KOPT-K1 (cell line): ENCODE measurements around the gene CPLANE1.
"Not testable (repeated sequence)": the region's sequence is repeated elsewhere in the genome, so short reads cannot be mapped to it uniquely, and the experiment has no call there.

Source experiments
- H3K27ac ChIP-seq: fragments of 200-600 bp; sonication (generic); 2 replicates; pipeline ENCODE4 v1.5.1; 2016; ENCODE audit warnings: antibody characterized with exemption, mild to moderate bottlenecking, low read depth, low read length; ENCODE audit not compliant: poor library complexity, severe bottlenecking
- H3K36me3 ChIP-seq: fragments of 200-600 bp; sonication (generic); 2 replicates; pipeline ENCODE4 v1.5.1; 2017; ENCODE audit warnings: antibody characterized with exemption, mild to moderate bottlenecking, low read length, moderate library complexity; ENCODE audit not compliant: insufficient read depth
- H3K9me3 ChIP-seq: fragments of 200-600 bp; sonication (generic); 2 replicates; pipeline ENCODE4 v1.5.1; 2017; ENCODE audit warnings: antibody characterized with exemption, low read length, mild to moderate bottlenecking; ENCODE audit not compliant: insufficient read depth, poor library complexity, severe bottlenecking

CPLANE1 gene

DNA sequence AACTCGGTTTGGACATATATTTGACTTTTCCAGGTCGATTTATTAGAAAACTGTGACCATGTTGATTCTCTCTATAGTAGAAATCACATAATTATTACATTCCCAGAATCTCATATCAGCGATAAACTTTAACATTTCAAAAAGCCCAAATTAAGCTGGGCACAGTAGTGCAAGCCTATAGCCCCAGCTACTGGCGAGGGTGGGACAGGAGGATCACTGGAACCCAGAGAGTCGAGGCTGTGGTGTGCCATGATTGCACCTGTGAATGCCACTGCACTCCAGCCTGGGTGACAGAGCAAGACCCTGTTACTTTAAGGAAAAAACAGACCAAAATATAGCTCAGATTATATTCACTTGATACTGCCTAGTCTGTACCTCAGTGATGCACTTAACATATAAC is 128.9 kb downstream of the CPLANE1 start:
- Histone ChIP-seq H3K9me3 (no peaks in the 10 kb centered on the region), H3K27ac (peak overlapping the region; percentile 56), H3K36me3 (peaks cover 46% of the 10 kb centered on the region)

- Histone ChIP-seq H3K36me3 (peaks cover 50% of the 10 kb centered on the region), H3K27ac (no peak overlapping the region), H3K9me3 (peaks cover 21% of the 10 kb centered on the region)
Measured at GRCh38 chr5:37116359-37116758, 132.8 kb downstream of the CPLANE1 start.

DNA sequence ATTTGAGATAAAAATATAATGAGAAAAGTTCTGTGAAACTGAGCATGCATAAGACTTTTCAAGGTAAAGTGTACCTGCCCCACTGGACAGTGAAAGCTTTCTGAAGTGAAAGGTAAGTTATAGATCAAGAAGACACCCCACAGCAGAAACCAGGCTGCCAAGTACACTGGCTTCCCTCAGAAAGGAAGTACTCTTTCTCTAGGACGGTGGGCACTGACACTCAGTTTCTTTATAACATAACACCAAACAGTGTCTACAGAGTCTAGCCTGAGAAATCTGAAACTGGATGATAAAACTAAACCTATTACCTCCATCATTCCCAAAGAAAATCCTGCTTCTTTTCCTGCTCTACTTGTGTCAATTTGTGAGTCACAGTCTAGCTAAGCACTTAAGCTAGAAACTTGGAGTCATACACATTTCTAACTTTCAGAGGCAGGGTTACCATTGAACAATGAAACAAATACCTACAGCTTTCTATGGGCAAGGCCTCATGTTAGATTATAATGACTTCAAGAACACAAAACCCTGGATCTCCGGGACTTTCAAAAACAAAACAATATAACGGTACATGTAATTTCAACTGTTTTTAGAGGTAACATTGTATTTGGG is 136.7 kb downstream of the CPLANE1 start:
- Histone ChIP-seq H3K9me3 (peaks cover 21% of the 10 kb centered on the region), H3K36me3 (peaks cover 43% of the 10 kb centered on the region), H3K27ac (peak overlapping the region; percentile 98)

DNA sequence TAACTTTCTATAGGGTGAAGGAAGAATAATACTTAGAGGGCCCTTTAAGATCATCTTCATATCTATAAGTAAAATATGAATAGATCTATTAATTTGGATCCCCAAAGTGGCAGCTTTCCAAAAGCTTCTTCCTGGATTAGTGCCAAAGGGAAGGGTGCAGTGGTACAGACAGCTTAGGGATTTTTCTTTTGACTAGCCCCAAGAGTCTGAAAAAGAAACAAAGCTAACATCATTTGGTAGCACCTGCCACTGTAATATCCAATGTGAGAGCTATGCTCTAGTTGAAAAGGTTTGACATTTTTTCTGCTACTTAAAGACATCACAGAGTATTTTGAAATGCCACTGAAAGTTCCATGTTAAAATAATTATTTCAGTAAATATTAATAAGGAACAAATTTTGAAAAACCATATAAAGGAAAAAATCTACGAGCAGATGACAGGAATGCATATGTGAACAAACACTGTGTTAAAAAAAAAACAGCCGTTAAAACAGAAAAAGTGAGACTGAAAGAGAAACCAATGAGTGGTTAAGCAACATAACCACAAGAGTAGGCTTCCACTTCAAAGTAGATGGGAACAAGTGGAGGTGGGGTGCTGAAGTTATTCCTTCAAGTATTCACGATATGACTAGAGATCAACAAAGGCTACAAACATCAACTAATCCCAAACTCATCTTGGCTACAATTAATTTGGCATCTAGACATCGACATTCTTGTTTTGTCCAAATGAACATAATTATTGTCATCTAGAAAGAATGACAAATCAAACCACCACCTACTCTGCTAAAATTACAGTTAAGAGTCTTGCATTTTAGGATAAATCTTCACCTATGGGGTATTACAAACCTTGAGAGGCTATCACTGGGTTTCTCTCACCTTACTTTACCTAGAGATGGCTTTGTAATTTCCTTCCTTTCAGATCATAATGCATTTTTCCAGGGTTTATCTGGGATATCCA is 137.5 kb downstream of the CPLANE1 start:
- Histone ChIP-seq H3K9me3 (peaks cover 21% of the 10 kb centered on the region), H3K27ac (peak overlapping the region; percentile 98), H3K36me3 (peaks cover 51% of the 10 kb centered on the region)

DNA sequence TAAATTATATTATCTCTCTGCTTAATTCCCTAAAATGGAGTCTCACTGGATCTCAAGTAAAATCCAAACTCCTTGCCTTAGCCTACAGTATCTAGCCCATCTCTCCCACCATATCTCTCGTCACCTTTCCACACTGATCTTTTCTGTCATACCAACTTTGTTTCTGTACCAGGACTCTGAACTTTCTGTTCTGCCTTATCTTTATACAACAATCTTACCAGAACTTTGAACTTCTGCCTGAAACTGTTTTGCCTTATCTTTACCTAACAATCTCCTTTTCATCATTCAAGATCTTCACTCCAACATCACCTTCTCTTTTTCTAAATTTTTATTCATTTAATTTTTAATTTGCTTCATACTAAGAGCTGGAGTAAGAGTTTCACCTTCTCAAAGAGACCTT is 139.0 kb downstream of the CPLANE1 start:
- H3K36me3 ChIP-seq: peaks cover 47% of the 10 kb centered on the region
- peak overlapping the region; percentile 98 for H3K27ac ChIP-seq
- peaks cover 21% of the 10 kb centered on the region for H3K9me3 ChIP-seq

- Histone ChIP-seq H3K27ac (peak overlapping the region; percentile 98), H3K36me3 (peaks cover 45% of the 10 kb centered on the region), H3K9me3 (peaks cover 16% of the 10 kb centered on the region)
Measured at GRCh38 chr5:37109338-37109737, 139.8 kb downstream of the CPLANE1 start.

DNA sequence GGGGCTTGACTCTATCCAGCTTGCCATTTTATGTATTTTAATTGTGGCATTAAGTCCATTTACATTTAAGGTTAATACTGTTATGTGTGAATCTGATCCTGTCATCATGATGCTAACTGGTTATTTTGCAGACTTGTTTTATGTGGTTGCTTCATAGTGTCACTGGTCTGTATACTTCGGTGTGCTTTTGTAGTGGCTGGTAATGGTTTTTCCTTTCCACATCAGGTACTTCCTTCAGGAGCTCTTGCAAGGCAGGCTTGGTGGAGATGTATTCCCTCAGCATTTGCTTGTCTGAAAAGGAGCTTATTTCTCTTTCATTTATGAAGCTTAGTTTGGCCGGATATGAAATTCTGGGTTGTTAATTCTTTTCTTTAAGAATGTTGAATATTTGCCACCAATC is 145.9 kb downstream of the CPLANE1 start:
- Histone ChIP-seq H3K36me3 (peaks cover 34% of the 10 kb centered on the region), H3K9me3 (peaks cover 38% of the 10 kb centered on the region), H3K27ac (peak overlapping the region; percentile 31)

- peaks cover 70% of the 10 kb centered on the region for H3K9me3 ChIP-seq
- H3K27ac ChIP-seq, H3K36me3 ChIP-seq: not testable (repeated sequence)
Measured at GRCh38 chr5:37099267-37099666, 149.9 kb downstream of the CPLANE1 start.

DNA sequence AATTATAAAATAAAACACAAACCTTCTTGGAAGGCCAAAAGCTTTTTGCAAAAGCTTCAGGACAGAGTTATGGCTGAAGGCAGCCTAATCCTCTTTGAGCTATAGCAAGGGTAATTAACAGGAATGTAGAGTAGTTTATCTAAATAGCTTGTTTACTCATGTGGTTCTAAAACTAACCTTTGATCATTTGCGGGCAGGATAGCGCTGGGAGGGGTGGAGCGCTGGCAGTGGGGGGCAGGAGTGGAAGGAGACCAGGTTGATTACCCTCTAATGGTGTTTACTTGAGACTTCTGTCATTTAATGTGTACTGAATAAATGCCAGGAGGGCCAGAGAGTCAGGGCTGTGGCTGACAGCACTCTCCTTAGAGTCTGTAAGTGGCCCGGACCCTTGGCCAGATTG is 155.4 kb downstream of the CPLANE1 start:
- not testable (repeated sequence) for H3K27ac ChIP-seq
- H3K9me3 ChIP-seq: peaks cover 54% of the 10 kb centered on the region
- peaks cover 19% of the 10 kb centered on the region; the same call in 1 of the 2 replicates for H3K36me3 ChIP-seq

DNA sequence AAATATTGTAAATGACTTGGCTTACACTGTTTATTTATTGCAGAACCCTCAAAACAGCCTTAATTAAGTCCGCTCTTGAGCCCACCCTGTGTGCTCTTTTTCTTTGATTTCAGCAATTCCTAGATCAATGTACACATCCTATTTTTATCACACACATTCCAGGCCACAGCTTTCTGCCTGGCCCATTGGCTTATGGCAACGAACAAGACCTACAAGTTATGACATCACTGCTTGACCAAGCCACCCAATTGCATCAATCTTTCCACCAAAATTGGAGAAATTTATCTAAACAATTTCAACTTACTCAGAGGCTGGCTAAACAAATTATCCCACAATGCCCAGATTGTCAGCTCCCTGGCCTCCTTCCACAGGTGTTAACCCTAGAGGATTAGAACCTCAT is 158.4 kb downstream of the CPLANE1 start:
- H3K27ac ChIP-seq: no peak overlapping the region
- peaks cover 28% of the 10 kb centered on the region; the same call in 1 of the 2 replicates for H3K36me3 ChIP-seq
- H3K9me3 ChIP-seq: peaks cover 38% of the 10 kb centered on the region

DNA sequence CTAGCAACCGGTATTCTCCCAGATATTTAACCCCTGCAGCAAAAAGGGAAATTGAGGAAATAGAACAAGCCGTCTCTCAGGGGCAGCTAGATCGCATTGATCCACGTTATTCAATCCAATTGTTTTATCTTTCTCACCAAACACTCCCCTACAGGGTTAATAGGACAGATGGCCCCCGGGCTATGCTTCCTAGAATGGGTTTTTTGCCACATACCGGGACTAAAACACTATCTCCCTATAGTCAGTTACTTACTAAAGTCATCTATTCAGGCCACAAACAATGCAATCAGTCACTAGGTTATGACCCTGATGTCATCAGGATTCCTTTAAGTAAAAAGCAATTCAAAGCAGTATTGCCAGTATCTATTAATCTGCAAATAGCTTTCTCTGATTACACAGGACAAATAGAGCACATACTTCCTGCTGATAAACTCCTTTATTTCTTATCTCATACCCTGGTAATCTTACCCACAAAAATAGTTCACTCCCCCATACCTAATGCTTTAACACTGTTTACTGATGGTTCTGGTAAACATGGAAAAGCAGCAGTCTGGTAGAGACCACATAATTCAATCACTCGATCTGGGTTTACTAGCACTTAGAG is 159.0 kb downstream of the CPLANE1 start:
- Histone ChIP-seq H3K9me3 (peaks cover 33% of the 10 kb centered on the region), H3K27ac (no peak overlapping the region), H3K36me3 (peaks cover 30% of the 10 kb centered on the region; the same call in 1 of the 2 replicates)

DNA sequence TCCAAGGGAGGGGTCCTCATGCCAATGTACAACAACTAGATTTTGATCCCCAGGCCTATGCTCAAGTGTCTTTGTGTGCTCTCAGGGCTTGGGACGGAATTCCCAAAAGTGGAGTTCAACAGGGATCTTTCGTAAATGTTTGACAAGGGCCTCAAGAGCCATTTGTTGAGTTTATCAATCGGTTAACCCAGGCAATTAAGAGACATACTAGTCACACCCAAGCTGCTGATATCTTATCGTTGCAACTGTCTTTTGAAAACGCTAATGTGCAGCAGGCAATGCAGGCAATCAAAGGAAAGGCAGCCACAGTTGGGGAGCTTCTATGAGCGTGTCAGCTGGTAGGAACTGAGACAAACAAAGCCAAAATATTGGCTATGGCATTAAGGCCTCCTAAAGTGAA is 161.2 kb downstream of the CPLANE1 start:
- Histone ChIP-seq H3K27ac (no peak overlapping the region), H3K36me3 (peaks cover 33% of the 10 kb centered on the region; the same call in 1 of the 2 replicates), H3K9me3 (peaks cover 29% of the 10 kb centered on the region)

- Histone ChIP-seq H3K27ac (no peak overlapping the region), H3K9me3 (peaks cover 29% of the 10 kb centered on the region), H3K36me3 (peaks cover 32% of the 10 kb centered on the region; the same call in 1 of the 2 replicates)
Measured at GRCh38 chr5:37086466-37087173, 162.6 kb downstream of the CPLANE1 start.

DNA sequence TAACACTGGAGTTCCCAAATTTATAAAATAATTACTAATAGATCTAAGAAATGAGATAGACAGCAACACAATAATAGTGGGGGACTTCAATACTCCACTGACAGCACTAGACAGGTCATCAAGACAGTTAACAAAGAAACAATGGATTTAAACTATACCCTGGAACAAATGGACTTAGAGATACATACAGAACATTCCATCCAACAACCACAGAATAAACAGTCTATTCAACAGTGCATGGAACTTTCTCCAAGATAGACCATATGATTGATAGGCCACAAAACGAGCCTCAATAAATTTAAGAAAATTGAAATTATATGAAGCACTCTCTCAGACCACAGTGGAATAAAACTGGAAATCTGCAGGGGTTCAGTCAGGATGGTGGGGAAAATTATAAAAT is 163.2 kb downstream of the CPLANE1 start:
- H3K9me3 ChIP-seq: peaks cover 28% of the 10 kb centered on the region
- peaks cover 27% of the 10 kb centered on the region; the same call in 1 of the 2 replicates for H3K36me3 ChIP-seq
- H3K27ac ChIP-seq: not testable (repeated sequence)

DNA sequence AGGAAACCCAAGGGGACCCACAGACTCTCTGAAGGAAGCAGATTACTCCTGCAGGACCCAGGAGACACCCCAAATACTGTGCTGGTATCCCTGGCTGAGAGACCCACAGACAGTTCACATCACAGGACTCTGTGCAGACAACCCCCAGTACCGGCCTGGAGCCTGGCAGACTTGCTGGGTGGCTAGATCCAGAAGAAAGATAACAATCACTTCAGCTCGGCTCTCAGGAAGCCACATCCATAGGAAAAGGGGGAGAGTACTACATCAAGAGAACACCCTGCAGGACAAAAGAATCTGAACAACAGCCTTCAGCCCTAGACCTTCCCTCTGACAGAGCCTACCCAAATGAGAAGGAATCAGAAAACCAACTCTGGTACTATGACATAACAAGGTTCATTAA is 166.2 kb downstream of the CPLANE1 start:
- peaks cover 26% of the 10 kb centered on the region for H3K36me3 ChIP-seq
- H3K9me3 ChIP-seq, H3K27ac ChIP-seq: not testable (repeated sequence)
